Fibroblast of mammary gland (primary cell): ENCODE results near the gene UQCRHL.
"Not testable (repeated sequence)": the region's sequence is repeated elsewhere in the genome, so short reads cannot be mapped to it uniquely, and the experiment has no call there.

ENCODE experiments used
- DNase-seq: peaks from one replicate; pipeline ENCODE4 v3.0.0-alpha.2; 2010; ENCODE audit warnings: low read depth
- H3K4me3 ChIP-seq: 2 replicates; pipeline ENCODE4 v1.5.1; 2011; ENCODE audit warnings: low read depth, mild to moderate bottlenecking, low read length, moderate library complexity; ENCODE audit not compliant: control insufficient read depth
- TF ChIP-seq, protein P1 (sequence below): conservative IDR thresholded peaks from 2 replicates; pipeline ENCODE4 v1.5.1; 2011; ENCODE audit warnings: low read depth, low read length, inconsistent platforms; ENCODE audit not compliant: control insufficient read depth, insufficient read depth

The UQCRHL gene

DNA sequence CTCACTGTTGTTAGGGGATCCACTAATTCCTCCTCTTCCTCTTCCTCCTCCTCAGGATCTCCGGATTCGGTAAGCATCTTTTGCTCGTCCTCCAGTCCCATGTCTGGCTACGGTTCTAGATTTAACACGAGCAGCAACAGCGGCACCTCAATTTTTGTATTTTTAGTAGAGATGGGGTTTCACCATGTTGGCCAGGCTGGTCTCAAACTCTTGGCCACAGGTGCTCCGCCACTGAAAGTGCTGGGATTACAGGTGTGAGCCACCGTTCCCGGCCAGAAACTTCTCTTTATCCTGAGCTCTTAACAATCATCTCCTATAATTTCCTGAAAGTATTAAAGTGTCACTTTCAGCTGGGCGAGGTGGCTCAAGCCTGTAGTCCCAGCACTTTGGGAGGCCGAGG is at the start of gene UQCRHL:
TSS of gene UQCRHL (minus strand) at position 101 of the 400 bp plus-strand sequence. CDS start at position 101, 0 bp downstream.
- not testable (repeated sequence) for DNase-seq, H3K4me3 ChIP-seq

DNA sequence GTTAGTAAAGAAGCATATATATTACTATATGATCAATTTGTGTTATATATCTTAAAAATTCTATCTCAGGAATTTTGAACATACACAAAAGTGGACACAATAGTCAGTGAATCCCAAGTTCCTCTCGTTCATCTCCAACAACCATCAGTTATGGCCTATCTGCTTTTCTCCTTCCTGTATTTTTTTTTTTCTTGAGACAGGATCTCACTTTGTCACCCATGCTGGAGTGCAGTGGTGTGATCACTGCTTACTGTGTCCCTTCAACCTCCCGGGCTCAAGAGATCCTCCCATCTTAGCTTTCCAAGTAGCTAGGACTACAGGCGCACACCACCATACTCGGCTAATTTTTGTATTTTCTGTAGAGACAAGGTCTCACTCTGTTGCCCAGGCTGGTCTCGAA is 49.4 kb upstream of the UQCRHL start:
- DNase-seq: no peak
- TF ChIP-seq, protein P1, sequence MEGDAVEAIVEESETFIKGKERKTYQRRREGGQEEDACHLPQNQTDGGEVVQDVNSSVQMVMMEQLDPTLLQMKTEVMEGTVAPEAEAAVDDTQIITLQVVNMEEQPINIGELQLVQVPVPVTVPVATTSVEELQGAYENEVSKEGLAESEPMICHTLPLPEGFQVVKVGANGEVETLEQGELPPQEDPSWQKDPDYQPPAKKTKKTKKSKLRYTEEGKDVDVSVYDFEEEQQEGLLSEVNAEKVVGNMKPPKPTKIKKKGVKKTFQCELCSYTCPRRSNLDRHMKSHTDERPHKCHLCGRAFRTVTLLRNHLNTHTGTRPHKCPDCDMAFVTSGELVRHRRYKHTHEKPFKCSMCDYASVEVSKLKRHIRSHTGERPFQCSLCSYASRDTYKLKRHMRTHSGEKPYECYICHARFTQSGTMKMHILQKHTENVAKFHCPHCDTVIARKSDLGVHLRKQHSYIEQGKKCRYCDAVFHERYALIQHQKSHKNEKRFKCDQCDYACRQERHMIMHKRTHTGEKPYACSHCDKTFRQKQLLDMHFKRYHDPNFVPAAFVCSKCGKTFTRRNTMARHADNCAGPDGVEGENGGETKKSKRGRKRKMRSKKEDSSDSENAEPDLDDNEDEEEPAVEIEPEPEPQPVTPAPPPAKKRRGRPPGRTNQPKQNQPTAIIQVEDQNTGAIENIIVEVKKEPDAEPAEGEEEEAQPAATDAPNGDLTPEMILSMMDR: no peak
- no peak overlapping the region for H3K4me3 ChIP-seq

DNA sequence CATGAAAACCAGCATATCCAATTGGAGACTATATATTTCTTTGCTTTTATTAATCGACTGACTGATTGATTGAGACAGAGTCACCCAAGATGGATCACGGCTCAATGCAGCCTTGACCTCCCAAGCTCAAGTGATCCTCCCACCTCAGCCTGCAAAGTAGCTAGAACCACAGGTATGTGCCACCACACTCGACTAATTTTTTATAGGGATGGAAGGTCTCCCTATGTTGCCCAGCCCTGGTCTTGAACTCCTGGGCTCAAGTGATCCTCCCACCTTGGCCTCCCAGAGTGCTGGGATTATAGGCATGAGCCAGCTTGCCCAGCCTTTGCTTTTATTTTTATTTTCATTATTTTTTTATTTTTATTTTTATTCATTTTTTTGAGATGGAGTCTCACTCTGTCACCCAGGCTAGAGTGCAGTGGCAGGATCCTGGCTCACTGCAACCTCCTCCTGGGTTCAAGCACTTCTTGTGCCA is 45.4 kb upstream of the UQCRHL start:
- TF ChIP-seq, protein P1: no peak
- H3K4me3 ChIP-seq: no peak overlapping the region
- no peak for DNase-seq

DNA sequence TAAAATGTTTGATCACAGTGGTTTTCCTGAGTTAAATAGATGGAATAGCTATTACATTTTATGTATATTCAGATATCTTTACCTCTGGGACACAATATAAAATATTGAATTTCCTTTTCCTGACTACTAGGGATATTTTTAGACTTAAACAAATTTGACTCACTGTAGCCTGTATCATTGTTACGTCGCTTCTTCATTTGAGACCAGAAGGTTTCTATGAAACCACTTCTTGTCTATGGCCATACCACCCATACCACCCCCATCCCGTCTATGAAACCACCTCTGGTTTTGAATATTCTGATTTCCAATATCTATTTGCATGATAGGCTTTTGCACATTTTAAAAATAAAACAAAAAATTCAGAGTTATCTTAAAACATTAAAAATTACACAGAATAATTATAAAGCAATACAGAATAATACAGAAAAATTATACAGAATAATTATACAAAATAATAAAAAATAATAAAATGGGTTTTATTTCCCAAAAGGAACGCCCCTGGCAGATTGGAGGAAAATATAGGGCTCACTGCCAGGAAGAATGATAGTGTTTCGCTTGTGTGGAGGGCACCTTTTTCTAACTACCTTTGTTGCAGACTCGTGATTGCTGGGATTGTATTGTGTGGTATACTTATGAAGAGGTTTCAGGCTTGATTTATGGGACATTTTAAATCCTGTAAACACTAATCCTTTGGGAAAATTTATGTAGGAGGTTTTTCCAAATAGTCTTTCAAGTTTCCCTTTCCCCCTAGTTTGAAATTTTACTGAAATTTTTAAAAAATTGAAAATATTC is 44.8 kb upstream of the UQCRHL start:
- no peak overlapping the region for H3K4me3 ChIP-seq
- TF ChIP-seq, protein P1: no peak
- no peak for DNase-seq

DNA sequence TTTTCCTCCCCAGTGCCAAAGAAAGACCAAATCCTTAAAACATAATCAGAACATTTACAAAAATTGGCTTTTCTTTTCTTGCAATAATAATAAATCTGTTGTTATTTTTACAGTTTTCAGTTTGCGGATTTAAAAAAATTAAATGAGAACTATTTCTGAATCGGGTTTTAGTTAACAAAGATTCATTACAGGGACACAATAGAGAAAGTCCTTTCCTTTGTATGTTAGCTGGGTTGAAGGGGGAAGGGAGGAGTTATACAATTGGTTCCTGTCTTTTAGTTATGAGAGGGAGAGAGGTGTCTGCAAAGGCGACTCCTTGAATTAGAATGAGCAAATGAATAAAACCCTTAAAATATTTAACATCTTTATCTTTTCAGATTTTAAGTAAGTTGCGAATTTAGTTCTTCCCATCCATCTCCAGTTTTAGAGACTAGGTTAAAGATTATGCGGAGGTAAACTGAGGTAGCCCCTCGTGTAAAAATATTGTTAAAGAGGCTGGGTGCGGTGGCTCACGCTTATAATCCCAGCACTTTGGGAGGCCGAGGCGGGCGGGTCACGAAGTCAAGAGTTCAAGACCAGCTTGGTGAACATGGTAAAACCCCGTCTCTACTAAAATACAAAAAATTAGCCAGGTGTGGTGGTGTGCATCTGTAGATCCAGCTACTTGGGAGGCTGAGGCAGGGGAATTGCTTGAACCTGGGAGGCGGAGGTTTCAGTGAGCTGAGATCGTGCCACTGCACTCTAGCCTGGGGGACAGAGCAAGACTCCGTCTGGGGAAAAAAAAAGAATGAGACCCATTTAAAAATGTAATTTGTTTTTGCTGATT is 44.0 kb upstream of the UQCRHL start:
- no peak overlapping the region for H3K4me3 ChIP-seq
- DNase-seq: no peak

DNA sequence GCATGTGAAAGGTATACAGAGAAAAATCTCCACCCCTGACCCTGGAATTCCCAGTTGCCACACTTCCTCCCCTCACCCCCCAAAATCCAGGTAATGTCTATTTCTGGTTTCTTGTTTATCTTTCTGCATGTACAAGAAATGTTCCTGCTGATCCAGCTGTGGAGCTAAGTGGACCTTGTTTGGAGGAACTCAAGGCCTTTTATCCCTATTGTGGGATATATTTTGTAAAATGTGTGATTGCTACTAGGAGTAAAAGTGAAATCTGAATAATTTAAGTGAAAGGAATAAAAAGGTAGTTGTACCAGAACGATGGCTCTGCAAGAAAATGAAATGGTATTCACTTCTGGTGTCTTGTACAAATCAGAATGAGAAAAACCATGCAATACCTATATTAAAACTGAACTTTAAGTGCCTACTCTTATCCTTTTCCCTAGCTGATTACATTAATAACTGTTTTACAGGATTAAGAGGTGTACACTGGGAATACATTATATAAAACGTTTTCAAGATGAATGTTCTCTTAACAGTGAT is 43.1 kb upstream of the UQCRHL start:
- H3K4me3 ChIP-seq: peak overlapping the region; percentile 77
- DNase-seq: no peak
- TF ChIP-seq, protein P1: no peak

More for the DNA sequence above, 44.0 kb upstream of the UQCRHL start:
- TF ChIP-seq, protein P1: no peak
